ENCODE data around the gene ZNF182.
"Not testable (repeated sequence)": the region's sequence is repeated elsewhere in the genome, so short reads cannot be mapped to it uniquely, and the experiment has no call there.

- TF ChIP-seq CTCF (IDR thresholded peaks at IDR 0.05); IRF2 (CRISPR knock-in tag; IDR thresholded peaks at IDR 0.05; ENCODE audit: borderline replicate concordance, low read depth); ZSCAN18 (CRISPR knock-in tag; IDR thresholded peaks at IDR 0.05); ESRRA (CRISPR knock-in tag; IDR thresholded peaks at IDR 0.05; ENCODE audit: borderline replicate concordance); MAX (CRISPR knock-in tag; IDR thresholded peaks at IDR 0.05); PREB (CRISPR knock-in tag; IDR thresholded peaks at IDR 0.05; ENCODE audit: borderline replicate concordance); ELF4 (CRISPR knock-in tag; IDR thresholded peaks at IDR 0.05; ENCODE audit: low read depth); ATF1 (CRISPR knock-in tag; IDR thresholded peaks at IDR 0.05); CREM (CRISPR knock-in tag; IDR thresholded peaks at IDR 0.05); ETV6 (CRISPR knock-in tag; IDR thresholded peaks at IDR 0.05); ZNF121 (CRISPR knock-in tag; IDR thresholded peaks at IDR 0.05); TP53 (CRISPR knock-in tag; IDR thresholded peaks at IDR 0.05): not testable (repeated sequence)
These were observed 45.6 kb downstream of the ZNF182 start for GRCh38 chrX:47958206-47958605.
